GM04503 (cell line): Measurements from ENCODE around the gene TBPL1.
"Not testable (repeated sequence)": the region's sequence is repeated elsewhere in the genome, so short reads cannot be mapped to it uniquely, and the experiment has no call there.

ENCODE experiments used
- DNase-seq: peaks from one replicate; pipeline ENCODE4 v3.0.0-alpha.2; 2012; ENCODE audit warnings: low read depth

Gene TBPL1

DNA sequence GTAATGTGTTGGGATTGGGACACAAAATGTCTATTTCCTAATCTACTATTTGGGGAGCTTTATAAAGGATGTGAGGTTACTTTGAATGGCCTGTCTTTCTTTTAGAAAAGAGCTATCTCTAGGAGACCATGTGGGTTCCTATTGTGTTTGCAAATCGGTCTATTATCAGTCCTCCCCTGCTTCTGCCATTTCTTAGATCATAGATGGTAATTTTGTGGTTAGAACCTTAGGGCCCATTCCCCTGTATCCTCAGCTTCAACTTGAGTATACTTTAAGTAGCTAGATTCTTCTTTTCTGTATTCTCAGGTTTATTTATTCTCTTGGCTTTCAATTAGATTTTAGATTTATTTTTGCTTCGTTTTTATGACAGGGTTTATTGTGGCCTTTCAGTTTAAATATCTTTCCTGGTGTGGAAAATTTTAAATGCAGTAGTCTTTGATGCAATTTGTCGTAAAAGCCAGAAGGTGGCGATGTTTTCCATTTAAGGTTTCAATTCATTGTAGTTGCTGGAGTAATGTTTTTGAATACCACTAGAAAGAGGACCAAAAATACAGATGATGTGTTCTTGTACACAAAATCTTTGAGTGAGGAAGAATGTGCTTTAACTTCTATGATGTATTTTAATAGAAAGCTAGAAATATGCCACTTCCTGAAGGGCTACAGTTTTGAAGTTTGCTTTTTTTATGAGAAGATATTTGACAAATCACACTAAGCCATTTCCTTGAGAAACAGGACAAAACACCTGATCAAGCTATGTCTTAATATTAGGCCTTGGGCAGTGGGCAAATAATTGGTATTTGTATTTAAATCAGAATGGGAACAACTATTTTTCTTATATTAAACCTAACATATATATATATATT is 20.3 kb downstream of the TBPL1 start:
- DNase-seq = no peak

DNA sequence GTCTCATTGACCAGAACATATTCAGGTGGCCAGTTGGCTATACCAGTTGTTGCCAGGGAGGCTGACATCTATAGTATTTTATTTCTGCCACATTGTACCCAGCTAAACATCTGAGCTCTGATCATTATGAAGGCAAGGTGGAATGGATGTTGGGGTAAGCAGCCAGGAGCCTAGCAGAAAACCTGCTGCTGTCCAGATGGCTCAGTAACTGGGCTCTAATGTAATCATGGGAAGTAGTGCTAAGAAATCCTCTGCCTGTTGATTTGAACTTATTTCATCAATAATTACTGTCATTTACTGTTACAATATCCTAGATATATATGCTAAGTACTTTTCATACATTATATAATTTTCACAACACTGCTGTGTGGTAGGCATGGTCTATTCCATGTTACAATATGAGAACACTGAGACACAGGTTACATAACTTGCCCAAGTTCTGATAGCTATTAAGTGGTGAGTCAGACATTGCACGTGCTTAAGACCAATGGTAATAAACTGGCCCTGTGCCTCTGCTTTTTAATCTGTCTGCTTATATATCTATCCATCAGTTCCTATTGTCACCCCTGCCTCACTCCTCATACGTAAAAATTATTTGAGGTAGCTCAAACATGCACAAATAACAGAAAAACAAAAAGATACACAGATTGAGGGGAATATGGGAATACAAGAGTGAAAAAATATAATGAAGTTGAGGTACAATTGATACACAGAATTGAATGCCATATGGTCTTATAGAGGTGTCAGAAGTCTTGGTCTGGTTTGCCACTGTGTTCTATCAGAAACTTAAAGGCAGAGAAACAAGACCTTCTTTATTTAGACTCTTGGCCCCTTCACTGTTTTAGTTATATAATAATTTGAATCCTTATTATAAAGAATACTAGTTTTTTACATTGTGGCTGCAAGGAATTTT is 25.2 kb downstream of the TBPL1 start:
- peak; percentile 39 for DNase-seq

DNA sequence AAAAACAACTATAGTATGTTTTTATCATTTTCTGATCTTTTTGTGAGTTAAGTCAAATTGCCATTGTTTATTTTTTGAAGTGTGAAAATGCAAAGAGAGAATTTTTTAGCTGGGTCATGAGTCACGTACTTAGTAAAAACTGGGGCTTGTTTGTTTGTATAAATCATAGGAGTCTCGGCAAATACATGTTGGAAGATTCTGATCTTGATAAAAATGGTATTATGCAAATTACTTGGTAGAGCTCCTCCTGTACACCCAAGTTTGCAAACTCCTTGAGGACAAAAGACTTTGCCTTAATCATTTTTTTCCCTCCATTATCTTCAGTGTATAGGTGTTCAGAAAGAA is 25.8 kb downstream of the TBPL1 start:
- DNase-seq = no peak

DNA sequence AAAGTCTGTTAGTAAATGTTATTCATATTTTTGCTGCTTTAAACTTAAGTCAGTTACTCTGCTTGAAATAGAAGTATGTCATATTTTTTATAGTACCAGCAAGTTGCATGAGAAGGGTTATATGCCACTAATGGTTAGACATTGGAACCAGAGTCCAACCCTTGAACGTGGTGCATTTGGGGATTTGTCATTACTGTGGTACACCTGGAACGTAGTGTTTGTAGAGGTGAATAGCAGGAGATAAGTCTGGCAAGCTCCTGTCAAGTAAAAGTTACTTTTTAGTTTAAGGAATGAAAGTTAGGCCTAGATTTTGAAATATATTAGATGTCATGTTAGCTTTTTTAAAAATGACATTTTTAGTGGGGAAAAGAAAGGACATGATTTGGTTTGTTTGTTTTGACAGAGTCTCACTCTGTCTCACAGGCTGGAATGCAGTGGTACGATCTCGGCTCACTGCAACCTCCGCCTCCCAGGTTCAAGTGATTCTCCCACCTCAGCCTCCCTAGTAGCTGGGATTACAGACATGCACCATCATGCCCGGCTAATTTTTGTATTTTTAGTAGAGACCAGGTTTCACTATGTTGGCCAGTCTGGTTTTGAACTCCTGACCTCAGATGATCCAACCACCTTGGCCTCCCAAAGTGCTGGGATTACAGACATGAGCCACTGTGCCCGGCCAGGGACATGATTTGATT is 26.4 kb downstream of the TBPL1 start:
- DNase-seq = not testable (repeated sequence)

DNA sequence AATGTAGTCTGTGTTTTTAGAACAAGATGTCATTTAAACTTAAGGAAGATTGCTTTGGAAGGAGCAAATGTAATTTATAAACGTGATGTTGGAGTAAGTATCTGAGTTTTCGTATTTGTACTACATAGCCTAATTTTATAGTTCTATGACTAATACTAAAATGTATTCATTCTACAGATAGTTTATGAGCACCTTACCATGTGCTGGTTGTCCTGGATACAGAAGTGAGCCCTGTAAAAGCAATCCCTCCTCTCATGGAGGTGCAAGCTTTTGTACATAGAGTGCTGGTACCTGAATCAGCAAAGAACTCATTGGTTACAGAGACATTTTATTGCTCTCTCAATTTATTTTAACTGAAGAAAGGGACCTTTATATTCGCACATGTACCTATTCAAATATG is 27.1 kb downstream of the TBPL1 start:
- DNase-seq = no peak

DNA sequence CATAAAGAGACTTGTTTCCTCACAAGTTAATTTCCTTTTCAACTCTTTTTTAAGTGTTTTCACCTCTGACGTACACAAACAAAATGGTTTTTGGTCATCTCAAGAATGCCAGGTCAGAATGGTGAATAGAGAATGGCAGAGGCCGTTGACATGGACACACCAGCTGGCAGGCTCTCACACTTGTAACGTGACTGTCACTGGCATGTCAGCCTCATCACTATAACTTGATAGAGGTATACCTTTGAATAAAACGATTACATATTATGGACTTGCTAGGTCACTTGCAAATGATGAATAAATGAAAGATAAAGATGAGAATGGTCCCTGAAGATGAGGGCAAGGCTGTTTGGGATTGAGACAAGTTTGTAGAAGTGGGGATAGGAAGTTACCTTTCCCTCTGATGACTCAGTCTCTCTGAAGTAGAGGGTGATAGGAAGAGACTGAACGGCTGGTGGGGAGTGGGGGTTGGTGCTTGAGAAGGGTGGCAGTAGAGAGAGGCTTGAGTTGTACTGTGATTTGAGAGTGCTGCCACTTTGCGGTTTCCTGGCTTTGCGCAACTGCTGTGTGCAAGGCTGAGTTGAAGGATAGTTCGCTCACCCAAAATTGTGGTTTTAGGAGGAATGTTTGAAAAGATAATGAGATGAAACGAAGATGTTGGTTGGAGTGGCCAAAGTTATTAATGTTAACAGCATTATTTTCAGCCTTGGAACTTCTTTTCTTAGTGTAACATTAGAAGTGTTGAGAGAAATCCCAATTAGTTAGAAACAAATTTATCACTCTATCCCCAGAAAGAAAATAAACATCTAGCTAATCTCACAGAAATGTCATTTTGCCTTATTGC is 30.3 kb downstream of the TBPL1 start:
- no peak for DNase-seq

DNA sequence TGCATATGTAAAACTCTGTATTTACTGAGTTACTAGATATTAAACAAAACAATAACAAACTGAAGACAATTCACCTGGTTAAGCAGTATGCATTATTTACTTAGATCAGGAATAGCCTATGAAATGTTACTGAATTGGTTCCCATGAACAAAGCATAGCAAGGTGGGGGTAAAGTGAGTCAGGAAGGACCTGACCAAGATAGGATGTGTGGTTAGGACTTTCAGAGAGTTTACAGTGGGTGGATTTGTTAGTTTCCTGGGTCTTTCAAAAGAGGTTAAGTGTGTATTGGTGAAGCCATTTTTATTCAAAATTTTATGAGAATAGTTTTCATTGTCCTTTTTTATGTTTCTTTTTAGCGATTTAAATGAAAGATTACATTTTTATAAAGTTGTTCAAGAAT is 32.9 kb downstream of the TBPL1 start:
- DNase-seq = no peak

DNA sequence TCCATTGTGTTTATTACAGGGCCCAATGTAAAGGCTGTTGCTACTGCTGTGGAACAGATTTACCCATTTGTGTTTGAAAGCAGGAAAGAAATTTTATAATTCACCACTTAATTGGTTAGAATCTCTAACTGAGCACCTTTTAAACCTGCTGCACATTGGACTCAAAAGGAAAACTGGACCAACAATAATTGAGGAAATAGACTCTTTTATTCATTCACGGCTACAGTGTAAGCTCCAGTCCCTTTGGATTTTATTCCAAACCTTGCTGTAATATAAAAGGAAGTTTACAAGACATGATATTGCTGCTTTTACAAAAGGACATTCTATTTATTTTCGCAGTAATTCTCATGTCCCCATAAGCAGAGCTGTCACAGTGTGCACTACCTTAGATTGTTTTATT is 33.9 kb downstream of the TBPL1 start:
- no peak for DNase-seq

DNA sequence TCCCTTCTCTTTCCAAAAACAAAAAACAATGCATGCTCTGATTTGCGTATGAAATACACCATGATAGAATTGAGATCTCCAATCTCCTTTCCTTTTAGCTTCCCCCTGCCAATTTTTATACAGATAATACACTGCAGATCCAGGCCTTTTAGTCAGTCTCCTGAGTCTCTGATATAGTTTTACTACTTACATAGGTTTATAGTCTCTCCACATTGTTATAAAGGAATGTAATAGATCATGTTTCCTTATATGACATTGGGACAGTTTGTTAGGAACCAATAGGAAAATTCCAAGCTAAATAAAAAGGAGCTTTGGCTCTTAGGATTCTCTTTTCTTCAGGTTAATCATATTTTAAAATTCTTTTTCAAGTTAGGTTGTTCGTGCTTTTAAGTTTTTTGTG is 36.5 kb downstream of the TBPL1 start:
- DNase-seq = no peak

DNA sequence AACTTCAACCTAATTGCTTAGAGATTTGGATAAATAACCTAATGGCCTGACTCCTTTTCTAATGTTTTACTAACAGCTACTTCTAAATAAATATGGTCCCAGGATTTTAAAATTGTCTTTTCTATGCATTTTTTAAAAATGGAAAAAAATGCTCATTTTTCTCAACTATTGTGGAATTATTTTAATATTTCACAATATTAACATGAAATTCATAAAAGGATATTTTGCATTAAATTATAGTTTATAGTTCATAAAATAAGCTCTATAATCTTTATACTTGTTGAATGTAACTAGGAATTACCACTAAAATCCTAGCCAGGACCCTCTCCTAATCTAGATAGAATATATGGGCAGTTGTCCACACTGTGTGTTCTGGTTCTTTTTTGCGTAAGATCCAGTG is 37.3 kb downstream of the TBPL1 start:
- no peak for DNase-seq

DNA sequence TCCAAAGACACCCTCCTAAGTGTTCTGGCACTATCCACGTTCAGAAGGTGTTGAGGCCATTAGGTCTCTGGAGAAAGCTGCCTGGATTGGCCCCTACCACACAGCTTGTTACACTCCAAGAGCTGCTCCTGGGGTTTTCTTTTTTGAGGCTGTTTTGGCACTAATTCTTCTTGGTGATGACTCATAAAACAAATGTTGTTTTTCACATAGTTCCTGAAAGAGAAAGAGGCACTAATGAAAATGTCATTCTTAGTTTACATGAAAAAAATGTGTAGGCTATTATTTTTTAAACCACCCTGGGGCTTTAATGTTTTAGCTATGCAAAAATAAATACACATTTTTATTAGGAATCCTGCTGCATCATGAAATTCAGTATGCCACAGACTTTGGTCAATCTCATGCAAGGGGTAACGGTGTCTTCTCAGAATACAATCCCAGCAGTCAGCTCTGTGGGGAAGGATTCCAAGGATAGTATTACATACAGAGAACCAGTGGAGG is 38.1 kb downstream of the TBPL1 start:
- DNase-seq = peak; percentile 59

DNA sequence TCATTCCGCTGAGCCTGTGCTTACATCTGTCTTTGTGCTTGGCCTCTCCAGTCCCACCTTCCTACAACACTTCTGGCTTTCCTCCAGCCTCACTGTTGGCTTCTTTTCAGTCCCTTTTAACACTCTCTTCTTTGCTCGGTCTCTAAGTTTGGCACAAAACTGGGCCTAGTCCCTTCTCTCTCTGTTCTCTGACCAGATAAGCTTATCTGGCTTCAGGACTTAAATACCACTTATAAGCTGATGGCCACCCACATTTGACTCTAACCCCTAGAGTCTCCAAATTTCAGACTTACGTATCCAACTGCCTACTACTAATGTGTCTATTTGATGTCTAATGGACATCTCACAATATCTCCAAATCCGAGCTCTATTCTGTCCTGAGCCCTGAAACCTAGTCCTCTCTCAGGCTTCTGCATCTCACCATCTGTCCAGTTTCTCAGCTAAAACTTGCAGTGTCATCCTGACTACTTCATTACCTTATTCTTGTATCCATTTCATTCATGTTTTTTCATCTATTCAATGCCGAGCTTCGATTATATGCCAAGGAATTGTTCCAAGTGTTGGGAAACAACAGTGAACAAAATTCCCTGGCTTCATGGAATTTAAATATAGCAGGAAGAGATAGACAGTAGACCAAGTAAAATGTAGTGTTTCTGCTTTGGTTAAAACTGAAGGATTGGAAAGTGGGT is 40.1 kb downstream of the TBPL1 start:
- DNase-seq = no peak

DNA sequence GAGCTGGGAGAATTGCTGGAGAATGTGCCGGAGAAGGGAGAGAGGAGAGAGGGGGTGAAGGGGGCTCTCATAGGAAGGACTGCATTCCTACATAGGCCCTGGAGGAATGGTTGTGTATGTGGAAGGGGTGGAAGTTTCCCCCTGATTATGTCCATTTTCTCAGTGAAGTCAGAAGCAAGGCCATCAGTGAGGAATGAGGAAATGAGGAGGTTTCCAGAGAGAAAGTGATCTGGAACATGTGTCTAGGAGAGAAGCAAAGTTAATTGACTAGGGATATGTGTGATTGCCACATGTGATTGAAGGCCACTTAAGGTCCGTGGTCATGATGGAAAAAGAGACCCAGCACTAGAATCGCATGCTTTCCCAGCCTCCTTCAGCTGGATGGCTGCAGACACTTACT is 42.3 kb downstream of the TBPL1 start:
- DNase-seq = no peak

DNA sequence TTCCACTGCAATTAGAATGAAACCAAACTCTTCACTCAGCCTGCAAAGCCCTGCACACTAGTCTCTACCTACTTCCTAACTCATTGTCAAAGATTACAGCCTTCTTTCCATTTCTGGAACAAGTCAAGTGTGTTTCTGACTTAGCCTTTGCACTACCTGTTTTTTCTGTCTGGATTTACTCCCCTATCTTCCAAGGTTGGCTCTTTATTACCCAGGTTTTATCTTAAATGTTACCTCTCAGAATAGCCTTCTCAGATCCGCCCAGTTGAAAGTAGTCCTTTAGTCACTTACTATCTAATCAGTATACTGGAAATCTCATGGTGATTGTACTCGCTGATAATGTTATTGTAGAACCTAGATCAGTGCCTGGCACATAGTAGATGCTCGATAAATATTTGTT is 42.7 kb downstream of the TBPL1 start:
- no peak for DNase-seq

DNA sequence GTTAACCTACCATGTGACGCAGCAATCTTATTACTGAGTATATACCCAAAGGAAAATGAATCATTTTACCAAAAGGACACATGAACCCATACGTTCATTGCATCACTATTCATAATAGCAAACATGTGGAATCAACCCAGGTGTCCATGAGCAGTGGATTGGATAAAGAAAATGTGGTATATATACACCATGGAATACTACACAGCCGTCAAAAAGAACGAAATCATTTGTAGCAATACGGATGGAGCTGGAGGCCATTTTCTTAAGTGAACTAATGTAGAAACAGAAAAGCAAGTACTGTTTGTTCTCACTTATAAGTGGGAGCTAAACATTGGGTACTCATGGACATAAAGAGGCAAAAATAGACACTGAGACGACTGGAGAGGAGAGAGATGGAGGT is 44.2 kb downstream of the TBPL1 start:
- DNase-seq = no peak

DNA sequence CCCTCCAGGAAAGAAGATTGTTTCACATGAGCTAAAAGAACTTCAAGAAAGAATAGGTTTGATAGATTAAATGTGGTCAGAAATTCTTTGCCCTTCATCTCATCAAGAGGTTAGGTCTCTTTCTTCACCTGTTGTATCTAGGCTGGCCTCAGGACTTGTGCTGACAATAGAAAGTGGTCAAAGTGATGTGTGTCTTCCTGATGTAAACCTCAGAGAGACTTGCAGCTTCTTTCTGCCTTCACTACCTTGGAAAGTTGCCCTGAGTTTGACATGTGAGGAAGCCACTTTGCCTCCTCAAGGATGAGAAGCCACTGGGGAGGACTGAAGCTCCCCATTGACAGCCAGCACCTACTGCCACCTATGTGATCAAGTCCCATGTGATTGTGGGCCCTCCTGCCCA is 46.3 kb downstream of the TBPL1 start:
- DNase-seq = no peak

DNA sequence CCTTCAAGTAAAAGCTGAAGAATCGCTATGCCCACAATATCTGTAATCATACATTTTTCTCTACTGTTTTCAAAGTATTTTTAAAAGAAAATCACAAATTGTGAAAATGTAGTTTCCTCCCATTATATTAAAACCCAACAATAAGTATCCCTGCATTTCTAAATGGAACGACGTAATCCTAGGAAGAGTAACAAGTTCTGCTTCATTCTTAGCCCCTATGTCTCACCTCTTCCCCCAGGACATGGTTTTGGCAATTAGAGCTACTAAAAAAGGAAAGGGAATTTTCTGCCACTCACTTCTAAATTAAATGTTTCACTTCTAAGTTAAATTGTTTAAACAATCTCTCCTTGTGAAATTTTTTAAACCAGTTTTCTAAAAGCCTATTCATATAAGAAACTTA is 47.4 kb downstream of the TBPL1 start:
- DNase-seq = no peak

DNA sequence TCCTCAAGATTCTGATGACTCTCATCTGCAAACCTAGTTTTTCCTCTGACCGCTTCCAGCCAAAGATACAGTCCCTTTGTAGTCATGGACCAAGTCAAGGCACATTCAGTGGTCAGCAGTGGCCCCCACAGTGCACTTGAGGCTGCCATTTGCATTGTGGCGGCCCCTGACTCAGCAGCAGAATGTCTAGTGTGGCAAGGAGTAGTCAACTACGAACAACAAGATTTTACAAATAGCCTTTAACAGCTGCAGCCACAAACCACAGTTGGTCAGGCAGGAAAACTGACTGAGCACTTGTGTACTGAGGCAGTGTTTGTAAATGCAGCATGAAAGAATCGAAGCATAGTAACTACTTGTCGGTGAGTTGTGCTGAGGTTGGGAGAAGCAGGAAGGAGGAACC is 49.8 kb downstream of the TBPL1 start:
- no peak for DNase-seq

DNA sequence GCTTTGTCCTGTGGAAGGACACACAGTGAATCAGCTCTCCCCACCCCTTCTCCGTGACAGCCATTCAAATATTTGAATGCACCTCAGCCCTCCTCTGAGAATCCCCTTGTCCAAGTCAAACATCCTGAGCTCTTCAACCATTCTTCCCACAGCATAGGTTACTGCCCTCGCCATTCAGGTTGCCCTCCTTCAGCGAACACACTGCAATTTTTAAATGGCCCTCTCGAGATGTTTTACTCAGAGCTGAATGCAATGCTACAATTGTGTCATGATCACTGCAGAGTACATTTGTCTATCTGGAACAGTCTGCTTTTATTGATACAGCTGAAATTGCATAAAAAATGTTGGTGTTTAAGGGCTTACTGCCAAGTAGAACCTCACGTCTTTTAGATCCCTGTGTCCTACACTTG is 50.5 kb downstream of the TBPL1 start:
- no peak for DNase-seq

DNA sequence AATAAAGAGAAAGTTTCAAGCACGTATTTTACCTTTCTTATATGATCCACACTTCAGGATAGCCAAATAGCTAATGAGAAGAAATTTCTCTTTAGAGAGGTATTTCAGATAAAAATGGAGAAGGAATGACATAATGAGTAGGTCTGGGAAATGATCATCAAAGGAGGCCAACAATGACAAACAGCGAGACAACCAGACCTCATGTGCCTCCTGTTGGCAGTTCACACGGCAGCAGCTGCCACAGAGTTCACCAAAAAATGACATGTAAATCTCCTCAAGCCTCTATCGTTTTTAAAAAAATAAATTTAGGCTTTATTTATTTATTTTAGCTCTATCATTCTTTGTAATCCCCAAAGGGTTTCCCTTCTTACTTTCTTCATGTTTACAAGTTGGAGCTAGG is 51.7 kb downstream of the TBPL1 start:
- DNase-seq = no peak

DNA sequence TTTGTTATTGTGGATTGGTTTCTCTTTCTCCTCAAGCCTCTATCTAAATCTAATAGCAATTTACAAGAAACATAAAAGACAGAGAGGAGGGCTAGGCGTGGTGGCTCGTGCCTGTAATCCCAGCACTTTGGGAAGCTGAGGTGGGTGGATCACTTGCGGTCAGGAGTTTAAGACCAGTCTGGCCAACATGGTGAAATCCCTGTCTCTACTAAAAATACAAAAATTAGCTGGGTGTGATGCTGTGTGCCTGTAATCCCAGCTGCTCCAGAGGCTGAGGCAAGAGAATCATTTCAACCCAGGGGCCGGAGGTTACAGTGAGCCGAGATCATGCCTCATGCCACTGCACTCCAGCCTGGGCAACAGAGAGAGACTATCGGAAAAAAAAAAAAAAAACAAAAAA is 52.8 kb downstream of the TBPL1 start:
- DNase-seq = no peak
